CD4-positive, alpha-beta T cell (primary cell): Measurements from ENCODE around the gene STK26. TPM values are rescaled to one million over a fixed set of nuclear protein-coding genes. Genes with fewer than 3 reads are reported as not detected.

Source experiments
- ATAC-seq: fragments of 200-7000 bp; cut with Tn5 transposase; one replicate; pipeline ENCODE4 v1.10.0; 2022; ENCODE audit warnings: mild to moderate bottlenecking; ENCODE audit not compliant: poor library complexity
- CTCF ChIA-PET: fragments of 350-600 bp; sonication (Branson Sonifier 250); formaldehyde crosslinking; loops from one replicate; lab custom pipeline; 2021; ENCODE audit warnings: antibody characterized with exemption, inconsistent platforms; lab: Charles Lee
- POLR2A ChIA-PET: fragments of 350-600 bp; sonication (Branson Sonifier 250); formaldehyde crosslinking; loops from one replicate; lab custom pipeline; 2021; ENCODE audit warnings: antibody characterized with exemption, inconsistent platforms; lab: Charles Lee
- DNase-seq, 14 experiments: peaks; one replicate each; pipeline ENCODE4 v3.0.0-alpha.2; 2013 to 2020; ENCODE audit warnings: mixed read lengths in 2 of 14
- H3K27ac ChIP-seq, 2 donors: one replicate each; pipeline versions ENCODE4 v1.5.1 to v1.7.0; 2013; ENCODE audit warnings: low read length in 2 of 2, low read depth in 1 of 2, mild to moderate bottlenecking in 1 of 2
- H3K27me3 ChIP-seq, 2 experiments: 1 replicate in 1 of 2; 2 replicates in 1 of 2; pipeline versions ENCODE4 v1.6.1 to v1.7.0; 2013; ENCODE audit warnings: low read length in 2 of 2, control low read depth in 1 of 2, mild to moderate bottlenecking in 1 of 2, moderate library complexity in 1 of 2; ENCODE audit not compliant: insufficient read depth in 2 of 2, control insufficient read depth in 1 of 2
- H3K36me3 ChIP-seq: one replicate; pipeline ENCODE4 v1.6.1; 2013; ENCODE audit warnings: low read length, control low read depth; ENCODE audit not compliant: insufficient read depth
- H3K4me1 ChIP-seq: one replicate; pipeline ENCODE4 v1.6.1; 2013; ENCODE audit warnings: low read length, control low read depth; ENCODE audit not compliant: insufficient read depth
- H3K4me3 ChIP-seq: one replicate; pipeline ENCODE4 v1.5.1; 2013; ENCODE audit warnings: mild to moderate bottlenecking, low read length, moderate library complexity
- H3K9me3 ChIP-seq, 2 experiments: 1 replicate in 1 of 2; 2 replicates in 1 of 2; pipeline versions ENCODE4 v1.6.1 to v1.7.0; 2013; ENCODE audit warnings: low read length in 2 of 2, mild to moderate bottlenecking in 2 of 2, control low read depth in 1 of 2, moderate library complexity in 1 of 2; ENCODE audit not compliant: control insufficient read depth in 1 of 2, insufficient read depth in 1 of 2
- H3K27ac Mint-ChIP-seq: one replicate; pipeline ENCODE4 v1.8.0; 2020; ENCODE audit warnings: mixed read lengths
- H3K27me3 Mint-ChIP-seq: one replicate; pipeline ENCODE4 v1.8.0; 2021; ENCODE audit warnings: mixed read lengths
- H3K36me3 Mint-ChIP-seq: one replicate; pipeline ENCODE4 v1.8.0; 2021; ENCODE audit warnings: low read depth, mixed read lengths
- H3K4me1 Mint-ChIP-seq: one replicate; pipeline ENCODE4 v1.8.0; 2021; ENCODE audit warnings: low read depth, mixed read lengths
- H3K4me3 Mint-ChIP-seq: one replicate; pipeline ENCODE4 v1.8.0; 2020; ENCODE audit warnings: mild to moderate bottlenecking, mixed read lengths
- H3K9me3 Mint-ChIP-seq: one replicate; pipeline ENCODE4 v1.8.0; 2020; ENCODE audit warnings: mixed read lengths
- CTCF ChIP-seq: fragments of 200-600 bp; IDR thresholded peaks from one replicate; pipeline ENCODE4 v1.8.0; 2022; ENCODE audit warnings: antibody characterized with exemption, mild to moderate bottlenecking
- intact Hi-C, 2 experiments: fragments of 100-400 bp; cut with DNase I in 1 of 2; cut with micrococcal nuclease in 1 of 2; formaldehyde crosslinking; loops; one replicate each; pipeline versions ENCODE4 v1.15.1 to v1.9.0; 2023 to 2025; cut with DNase I, micrococcal nuclease
- total RNA-seq, 174 experiments: library from RNA in 2 of 174; stranded (reverse) in 2 of 174; gene quantifications; one replicate each; pipeline ENCODE4 v1.2.3 and lab custom pipeline; 2021 to 2026

Gene STK26
- total RNA-seq, 2 experiments from 2014 or later: 25.2 to 27.9 TPM

GRCh38 chrX:132016628-132017430, 6.3 kb upstream of the STK26 start:
- Histone ChIP-seq H3K4me3 (no peak overlapping the region), H3K9me3 (no peaks in the 10 kb centered on the region), H3K27ac (no peak overlapping the region), H3K27me3 (no peaks in the 10 kb centered on the region), H3K4me1 (peaks cover 9% of the 10 kb centered on the region), H3K36me3 (no peaks in the 10 kb centered on the region)
- no peak for TF ChIP-seq CTCF
- H3K4me1 Mint-ChIP-seq: peaks cover 38% of the 10 kb centered on the region
- DNase-seq (no peak), ATAC-seq (no peak)
- H3K36me3 Mint-ChIP-seq: no peaks in the 10 kb centered on the region
- no peaks in the 10 kb centered on the region for H3K9me3 Mint-ChIP-seq
- ChIA-PET CTCF (interaction anchor here (2.2 kb wide), 1 partner anchor 10 kb away, joined by 7 read pairs; no protein-coding TSS in a partner anchor), POLR2A (no interaction called here)
- H3K4me3 Mint-ChIP-seq: no peak overlapping the region
- intact Hi-C loops: no loop called here
- H3K27me3 Mint-ChIP-seq: no peaks in the 10 kb centered on the region
- H3K27ac Mint-ChIP-seq: peak overlapping the region; percentile 51

DNA sequence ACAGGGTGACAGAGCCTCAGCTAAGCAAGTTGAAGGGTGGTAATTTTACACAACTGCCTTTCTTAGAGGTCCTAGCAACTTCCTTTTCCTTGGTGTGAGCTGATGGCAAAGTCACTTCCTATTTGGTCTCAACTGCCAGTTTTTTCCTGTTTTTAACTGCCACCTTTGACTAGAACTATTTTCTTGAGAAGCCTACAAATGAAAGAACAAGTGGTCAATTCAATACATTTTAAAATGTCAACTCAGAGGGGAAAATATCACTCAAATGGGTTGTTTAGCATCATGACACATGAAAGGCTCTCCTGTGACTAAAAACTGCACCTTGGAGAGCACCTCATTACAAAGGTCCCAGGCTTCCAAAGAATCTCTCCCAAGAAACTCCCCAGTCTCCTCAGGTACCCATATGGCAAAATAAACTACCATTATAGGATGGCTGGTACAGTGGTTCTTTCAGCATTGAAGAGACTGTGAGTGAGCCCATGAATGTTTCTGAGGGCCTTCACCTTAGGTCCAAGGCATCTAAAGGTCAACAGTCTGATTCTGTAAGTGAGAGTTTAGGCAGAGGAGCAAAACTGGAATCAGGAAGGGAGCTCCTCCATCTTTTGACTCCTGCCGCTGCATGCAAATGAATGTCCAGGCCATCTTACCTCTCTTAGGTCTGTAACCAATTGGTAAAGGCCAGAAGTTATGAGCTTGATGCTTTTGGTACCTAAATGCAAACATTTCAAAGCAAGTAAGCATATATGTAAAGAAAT, 5.5 kb upstream of the STK26 start:
- H3K9me3 ChIP-seq: no peaks in the 10 kb centered on the region
- Mint-ChIP-seq H3K4me1 (peaks cover 38% of the 10 kb centered on the region), H3K27ac (peak overlapping the region; percentile 51), H3K36me3 (no peaks in the 10 kb centered on the region), H3K9me3 (no peaks in the 10 kb centered on the region), H3K27me3 (no peaks in the 10 kb centered on the region), H3K4me3 (no peak overlapping the region)
- H3K36me3 ChIP-seq: no peaks in the 10 kb centered on the region
- ATAC-seq (no peak), DNase-seq (peak in 1 of 14 experiments; percentile 8)
- no peak overlapping the region for H3K27ac ChIP-seq
- no peak overlapping the region for H3K4me3 ChIP-seq
- no peak for TF ChIP-seq CTCF
- H3K27me3 ChIP-seq: no peaks in the 10 kb centered on the region
- intact Hi-C loops: no loop called here
- ChIA-PET POLR2A (no interaction called here), CTCF (interaction anchor here (1.4 to 2.2 kb wide), 2 partner anchors 10 to 11 kb away, joined by 4 to 7 read pairs; no protein-coding TSS in a partner anchor)
- H3K4me1 ChIP-seq: peaks cover 13% of the 10 kb centered on the region

GRCh38 chrX:132022198-132022966, 720 bp upstream of the STK26 start:
- ChIA-PET CTCF (no interaction called here), POLR2A (interaction anchor here (0.5 to 4.3 kb wide), 6 partner anchors 35 to 609 kb away, joined by 3 to 43 read pairs (median 5); partner anchors contain the start of gene RAP2C)
- TF ChIP-seq CTCF: peak; percentile 62
- Histone ChIP-seq H3K27ac (peak overlapping the region in 1 of 2 donors; percentile 26), H3K36me3 (no peaks in the 10 kb centered on the region), H3K4me1 (peaks cover 17% of the 10 kb centered on the region), H3K27me3 (no peaks in the 10 kb centered on the region), H3K9me3 (no peaks in the 10 kb centered on the region), H3K4me3 (peak overlapping the region; percentile 89)
- Mint-ChIP-seq H3K27ac (peak overlapping the region; percentile 90), H3K4me1 (peaks cover 38% of the 10 kb centered on the region), H3K36me3 (peaks cover 2% of the 10 kb centered on the region), H3K27me3 (no peaks in the 10 kb centered on the region), H3K4me3 (peak overlapping the region; percentile 97), H3K9me3 (no peaks in the 10 kb centered on the region)
- DNase-seq (peak in 9 of 14 experiments; percentile 1 to 49 (median 15)), ATAC-seq (peak; percentile 32)
- intact Hi-C loops: loop anchor here (2.0 to 10.0 kb wide), 6 partner anchors 35 to 462 kb away; partner anchors contain the start of genes MBNL3 (in 1 of the 2) and RAP2C (in 1 of the 2)
